Esophagus squamous epithelium (tissue), 5 donors: ENCODE results near the gene GNPAT. TPM values are rescaled to one million over a fixed set of nuclear protein-coding genes. Genes with fewer than 3 reads are reported as not detected.

Source experiments
- DNase-seq: peaks from one replicate; lab custom pipeline; 2025; lab: John Stamatoyannopoulos, UW
- H3K27ac ChIP-seq, 4 donors: fragments of 200-600 bp; sonication (generic); one replicate each; pipeline ENCODE4 v1.5.1; 2016 to 2019; ENCODE audit warnings: mild to moderate bottlenecking in 1 of 4
- H3K27me3 ChIP-seq, 4 donors: fragments of 200-600 bp; sonication (generic); 1 replicate in 3 of 4; 2 replicates in 1 of 4; pipeline versions ENCODE4 v1.5.1 to v1.6.0; 2017 to 2021; ENCODE audit warnings: antibody characterized with exemption in 1 of 4
- H3K36me3 ChIP-seq, 3 donors: fragments of 200-600 bp; sonication (generic); one replicate each; pipeline ENCODE4 v1.5.1; 2016 to 2019
- H3K4me1 ChIP-seq, 3 donors: fragments of 200-600 bp; sonication (generic); one replicate each; pipeline ENCODE4 v1.5.1; 2017 to 2019
- H3K4me3 ChIP-seq, 4 donors: fragments of 200-600 bp; sonication (generic); 1 replicate in 3 of 4; 2 replicates in 1 of 4; pipeline ENCODE4 v1.5.1; 2016 to 2019; ENCODE audit warnings: mild to moderate bottlenecking in 2 of 4, moderate library complexity in 1 of 4
- H3K9me3 ChIP-seq, 3 donors: fragments of 200-600 bp; sonication (generic); one replicate each; pipeline ENCODE4 v1.5.1; 2016 to 2019
- POLR2A ChIP-seq, 4 donors: fragments of 450-650 bp; IDR thresholded peaks; one replicate each; pipeline ENCODE4 v1.6.1; 2017; ENCODE audit warnings: antibody characterized with exemption in 4 of 4, mild to moderate bottlenecking in 4 of 4, moderate library complexity in 3 of 4
- WGBS, 2 donors: methylation state at CpG; one replicate each; pipeline ENCODE4 v1.1.5; 2018; 5-methylcytosine and 5-hydroxymethylcytosine counted together
- intact Hi-C: fragments of 100-400 bp; cut with DNase I; formaldehyde crosslinking; loops from one replicate; pipeline ENCODE4 v1.15.0; 2022
- total RNA-seq, 4 donors: library from RNA; depleted of rRNA; stranded (reverse); fragments of >200 nt; gene quantifications; one replicate each; pipeline ENCODE4 v1.1.0, GENCODE V29; 2016
- TF ChIP-seq, protein P1 (sequence below), 6 experiments: fragments of 450-650 bp in 4 of 6; fragments of 200-600 bp in 2 of 6; sonication (generic) in 2 of 6; IDR thresholded peaks; one replicate each; pipeline ENCODE4 v1.5.1; 2016 to 2019; ENCODE audit warnings: antibody characterized with exemption in 6 of 6, mild to moderate bottlenecking in 4 of 6, moderate library complexity in 4 of 6
- donor health status: DM: yes; HTN: yes; CAD: no.

Gene GNPAT
- total RNA-seq, 4 donors from 2014 or later: 14.9 to 44.0 (median 25.2) TPM

DNA sequence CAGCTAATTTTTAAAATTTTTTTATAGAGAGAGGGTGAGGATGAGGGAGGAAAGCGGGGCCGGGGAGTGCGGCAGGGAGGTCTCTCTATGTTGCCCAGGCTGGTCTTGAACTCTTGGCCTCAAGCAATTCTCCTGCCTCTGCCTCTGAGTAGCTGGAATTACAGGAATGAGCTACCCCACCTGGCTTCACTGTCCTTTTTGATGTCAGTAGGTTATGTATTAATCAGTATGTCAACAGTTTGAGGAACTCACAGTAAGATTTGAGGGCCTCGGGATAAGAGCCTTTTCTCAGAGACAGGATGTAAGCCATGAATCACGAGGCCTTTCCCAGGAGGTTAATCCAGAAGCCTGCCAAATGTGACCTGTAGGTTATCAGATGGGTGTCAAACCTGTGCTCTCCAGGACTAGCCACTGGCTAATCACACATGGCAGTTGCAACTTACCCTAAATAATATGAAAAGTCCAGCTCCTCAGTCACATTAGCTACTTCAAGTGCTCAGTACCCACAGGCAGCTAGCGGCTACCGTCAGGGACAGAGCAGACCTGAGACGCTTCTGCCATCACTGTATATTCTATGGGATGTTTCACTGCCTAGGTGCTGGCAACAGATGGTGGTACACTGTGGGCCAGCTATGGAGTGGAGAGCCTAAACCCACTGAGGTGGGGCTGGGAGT, 46.0 kb upstream of the GNPAT start:
- TF ChIP-seq, protein P1, sequence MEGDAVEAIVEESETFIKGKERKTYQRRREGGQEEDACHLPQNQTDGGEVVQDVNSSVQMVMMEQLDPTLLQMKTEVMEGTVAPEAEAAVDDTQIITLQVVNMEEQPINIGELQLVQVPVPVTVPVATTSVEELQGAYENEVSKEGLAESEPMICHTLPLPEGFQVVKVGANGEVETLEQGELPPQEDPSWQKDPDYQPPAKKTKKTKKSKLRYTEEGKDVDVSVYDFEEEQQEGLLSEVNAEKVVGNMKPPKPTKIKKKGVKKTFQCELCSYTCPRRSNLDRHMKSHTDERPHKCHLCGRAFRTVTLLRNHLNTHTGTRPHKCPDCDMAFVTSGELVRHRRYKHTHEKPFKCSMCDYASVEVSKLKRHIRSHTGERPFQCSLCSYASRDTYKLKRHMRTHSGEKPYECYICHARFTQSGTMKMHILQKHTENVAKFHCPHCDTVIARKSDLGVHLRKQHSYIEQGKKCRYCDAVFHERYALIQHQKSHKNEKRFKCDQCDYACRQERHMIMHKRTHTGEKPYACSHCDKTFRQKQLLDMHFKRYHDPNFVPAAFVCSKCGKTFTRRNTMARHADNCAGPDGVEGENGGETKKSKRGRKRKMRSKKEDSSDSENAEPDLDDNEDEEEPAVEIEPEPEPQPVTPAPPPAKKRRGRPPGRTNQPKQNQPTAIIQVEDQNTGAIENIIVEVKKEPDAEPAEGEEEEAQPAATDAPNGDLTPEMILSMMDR (IDR thresholded peaks at IDR 0.05): no peak
- TF ChIP-seq POLR2A (IDR thresholded peaks at IDR 0.05): no peak
- H3K27ac ChIP-seq: no peak overlapping the region
- no peak for DNase-seq
- 67 to 75% methylated on average over 8 of the region's 8 CpGs for WGBS, 2 donors
- H3K4me3 ChIP-seq: no peak overlapping the region
- H3K36me3 ChIP-seq: no peaks in the 10 kb centered on the region
- peaks cover 0 to 97% (median 0%) of the 10 kb centered on the region in 4 donors for H3K27me3 ChIP-seq
- H3K9me3 ChIP-seq: peaks cover 0 to 1% (median 0%) of the 10 kb centered on the region in 3 donors
- intact Hi-C loops: no loop called here
- H3K4me1 ChIP-seq: no peaks in the 10 kb centered on the region

GRCh38 chr1:231196307-231196706, 44.7 kb upstream of the GNPAT start:
- Histone ChIP-seq H3K36me3 (no peaks in the 10 kb centered on the region), H3K4me1 (no peaks in the 10 kb centered on the region), H3K27ac (no peak overlapping the region), H3K9me3 (no peaks in the 10 kb centered on the region), H3K27me3 (peaks cover 0 to 97% (median 0%) of the 10 kb centered on the region in 4 donors), H3K4me3 (no peak overlapping the region)
- no peak for TF ChIP-seq POLR2A (IDR thresholded peaks at IDR 0.05)
- TF ChIP-seq, protein P1 (IDR thresholded peaks at IDR 0.05): no peak
- intact Hi-C loops: no loop called here
- no peak for DNase-seq
- 72 to 79% methylated on average over 3 of the region's 3 CpGs for WGBS, 2 donors

DNA sequence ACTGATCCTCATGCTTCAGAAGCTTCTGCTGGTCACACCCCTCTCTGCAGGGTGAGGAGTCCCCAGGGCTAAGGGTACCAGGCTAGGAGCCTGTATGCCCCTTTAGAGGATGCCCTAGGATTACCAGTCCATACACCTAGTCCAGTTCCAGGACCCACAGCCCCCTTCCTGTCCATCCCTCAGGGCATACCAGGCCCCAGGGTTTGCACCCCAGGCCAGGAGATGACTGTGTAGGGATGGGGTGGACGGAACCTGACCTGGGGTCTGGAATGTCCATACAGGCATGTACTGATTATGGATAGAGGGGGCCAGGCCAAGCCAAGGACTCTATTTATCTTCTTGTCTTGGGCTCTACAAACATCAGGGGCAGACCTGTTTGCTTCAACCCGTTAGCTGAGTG, 44.3 kb upstream of the GNPAT start:
- Histone ChIP-seq H3K36me3 (no peaks in the 10 kb centered on the region), H3K9me3 (no peaks in the 10 kb centered on the region), H3K4me1 (no peaks in the 10 kb centered on the region), H3K4me3 (no peak overlapping the region), H3K27ac (no peak overlapping the region), H3K27me3 (peaks cover 0 to 97% (median 0%) of the 10 kb centered on the region in 4 donors)
- TF ChIP-seq, protein P1 (IDR thresholded peaks at IDR 0.05): no peak
- no peak for TF ChIP-seq POLR2A (IDR thresholded peaks at IDR 0.05)
- intact Hi-C loops: no loop called here
- 47 to 100% methylated on average over 1 to 2 of the region's 2 CpGs for WGBS, 2 donors
- no peak for DNase-seq

GRCh38 chr1:231199868-231200267, 41.1 kb upstream of the GNPAT start:
- no peaks in the 10 kb centered on the region for H3K9me3 ChIP-seq
- H3K36me3 ChIP-seq: no peaks in the 10 kb centered on the region
- no peak overlapping the region for H3K27ac ChIP-seq
- 96 to 98% methylated on average over 4 to 7 of the region's 7 CpGs for WGBS, 2 donors
- no peak for DNase-seq
- intact Hi-C loops: no loop called here
- no peak overlapping the region for H3K4me3 ChIP-seq
- H3K4me1 ChIP-seq: no peaks in the 10 kb centered on the region
- TF ChIP-seq POLR2A (IDR thresholded peaks at IDR 0.05): no peak
- TF ChIP-seq, protein P1 (IDR thresholded peaks at IDR 0.05): no peak
- H3K27me3 ChIP-seq: peaks cover 0 to 91% (median 0%) of the 10 kb centered on the region in 4 donors

GRCh38 chr1:231200388-231201031, 40.5 kb upstream of the GNPAT start:
- no peak for DNase-seq
- Histone ChIP-seq H3K9me3 (no peaks in the 10 kb centered on the region), H3K36me3 (no peaks in the 10 kb centered on the region), H3K4me3 (no peak overlapping the region), H3K27ac (no peak overlapping the region), H3K27me3 (peaks cover 0 to 84% (median 0%) of the 10 kb centered on the region in 4 donors), H3K4me1 (no peaks in the 10 kb centered on the region)
- 54 to 66% methylated on average over 8 of the region's 8 CpGs for WGBS, 2 donors
- intact Hi-C loops: no loop called here
- TF ChIP-seq, protein P1 (IDR thresholded peaks at IDR 0.05): no peak
- no peak for TF ChIP-seq POLR2A (IDR thresholded peaks at IDR 0.05)
